Measurements from ENCODE around the gene ZDHHC5.
A peak's percentile ranks its signal among the peaks of the same experiment; 100 is the strongest.

Gene ZDHHC5

GRCh38 chr11:57638811-57639320 lies 29.0 kb upstream of the ZDHHC5 start:
- Mint-ChIP-seq H3K4me1 (ENCODE audit: low read depth) (peaks cover 10% of the 10 kb centered on the region), H3K9me3 (no peaks in the 10 kb centered on the region), H3K27me3 (ENCODE audit: low read depth) (peaks cover 25% of the 10 kb centered on the region), H3K4me3 (peak overlapping the region; percentile 96), H3K36me3 (ENCODE audit: low read depth) (no peaks in the 10 kb centered on the region), H3K27ac (peak overlapping the region; percentile 57)

GRCh38 chr11:57639321-57640067 lies 28.4 kb upstream of the ZDHHC5 start:
- H3K4me1 Mint-ChIP-seq (ENCODE audit: low read depth) = peaks cover 10% of the 10 kb centered on the region
- no peak overlapping the region for H3K27ac Mint-ChIP-seq
- no peaks in the 10 kb centered on the region for H3K9me3 Mint-ChIP-seq
- peaks cover 19% of the 10 kb centered on the region for H3K27me3 Mint-ChIP-seq (ENCODE audit: low read depth)
- peak overlapping the region; percentile 96 for H3K4me3 Mint-ChIP-seq
- no peaks in the 10 kb centered on the region for H3K36me3 Mint-ChIP-seq (ENCODE audit: low read depth)

DNA sequence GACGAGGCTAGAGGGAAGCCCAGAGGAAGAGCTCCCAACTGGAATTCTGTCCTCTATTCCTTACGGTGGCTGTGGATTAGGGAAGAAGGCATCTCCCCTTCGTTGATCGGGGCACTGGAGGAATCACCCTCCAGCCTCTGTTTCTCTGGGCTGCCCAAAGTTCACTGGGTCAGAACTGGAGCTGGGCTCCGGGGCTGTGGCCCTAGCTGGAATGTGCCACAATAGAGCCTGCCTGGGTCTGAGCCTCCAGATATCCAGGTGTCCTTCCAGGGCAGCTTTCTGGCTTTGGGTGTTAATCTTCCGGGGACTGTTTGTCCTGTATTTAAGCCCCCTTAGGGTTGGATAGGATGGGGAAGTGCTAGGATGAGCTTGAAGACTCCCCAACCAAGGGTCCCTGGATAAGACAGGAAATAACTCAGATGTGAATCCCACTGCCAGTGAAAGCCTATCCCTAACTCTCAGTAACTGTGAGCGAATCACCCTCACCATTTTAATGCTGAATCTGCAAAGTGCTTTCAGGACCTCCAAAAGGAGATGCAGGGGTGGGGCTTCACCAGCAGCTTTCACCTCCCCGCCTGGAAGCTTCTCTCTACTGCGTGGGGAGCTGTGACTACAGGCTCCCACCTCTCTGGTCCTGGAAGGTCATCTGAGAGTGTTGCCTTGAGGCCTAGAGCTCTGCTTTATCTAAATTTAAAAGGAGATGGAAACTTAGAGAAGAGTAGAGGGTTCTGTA lies 27.7 kb upstream of the ZDHHC5 start:
- no peaks in the 10 kb centered on the region for H3K9me3 Mint-ChIP-seq
- peaks cover 13% of the 10 kb centered on the region for H3K4me1 Mint-ChIP-seq (ENCODE audit: low read depth)
- peaks cover 14% of the 10 kb centered on the region for H3K27me3 Mint-ChIP-seq (ENCODE audit: low read depth)
- no peak overlapping the region for H3K27ac Mint-ChIP-seq
- H3K4me3 Mint-ChIP-seq = peak overlapping the region; percentile 96
- H3K36me3 Mint-ChIP-seq (ENCODE audit: low read depth) = no peaks in the 10 kb centered on the region

- Mint-ChIP-seq H3K27me3 (ENCODE audit: low read depth) (peaks cover 23% of the 10 kb centered on the region), H3K4me3 (no peak overlapping the region), H3K36me3 (ENCODE audit: low read depth) (no peaks in the 10 kb centered on the region), H3K27ac (no peak overlapping the region), H3K9me3 (no peaks in the 10 kb centered on the region), H3K4me1 (ENCODE audit: low read depth) (peaks cover 17% of the 10 kb centered on the region)
These were observed 26.7 kb upstream of the ZDHHC5 start for GRCh38 chr11:57641011-57641807.

GRCh38 chr11:57643802-57644201 lies 24.1 kb upstream of the ZDHHC5 start:
- peaks cover 42% of the 10 kb centered on the region for H3K27me3 Mint-ChIP-seq (ENCODE audit: low read depth)
- H3K9me3 Mint-ChIP-seq = no peaks in the 10 kb centered on the region
- H3K4me3 Mint-ChIP-seq = no peak overlapping the region
- H3K36me3 Mint-ChIP-seq (ENCODE audit: low read depth) = peaks cover 5% of the 10 kb centered on the region
- H3K27ac Mint-ChIP-seq = no peak overlapping the region
- peaks cover 30% of the 10 kb centered on the region for H3K4me1 Mint-ChIP-seq (ENCODE audit: low read depth)

DNA sequence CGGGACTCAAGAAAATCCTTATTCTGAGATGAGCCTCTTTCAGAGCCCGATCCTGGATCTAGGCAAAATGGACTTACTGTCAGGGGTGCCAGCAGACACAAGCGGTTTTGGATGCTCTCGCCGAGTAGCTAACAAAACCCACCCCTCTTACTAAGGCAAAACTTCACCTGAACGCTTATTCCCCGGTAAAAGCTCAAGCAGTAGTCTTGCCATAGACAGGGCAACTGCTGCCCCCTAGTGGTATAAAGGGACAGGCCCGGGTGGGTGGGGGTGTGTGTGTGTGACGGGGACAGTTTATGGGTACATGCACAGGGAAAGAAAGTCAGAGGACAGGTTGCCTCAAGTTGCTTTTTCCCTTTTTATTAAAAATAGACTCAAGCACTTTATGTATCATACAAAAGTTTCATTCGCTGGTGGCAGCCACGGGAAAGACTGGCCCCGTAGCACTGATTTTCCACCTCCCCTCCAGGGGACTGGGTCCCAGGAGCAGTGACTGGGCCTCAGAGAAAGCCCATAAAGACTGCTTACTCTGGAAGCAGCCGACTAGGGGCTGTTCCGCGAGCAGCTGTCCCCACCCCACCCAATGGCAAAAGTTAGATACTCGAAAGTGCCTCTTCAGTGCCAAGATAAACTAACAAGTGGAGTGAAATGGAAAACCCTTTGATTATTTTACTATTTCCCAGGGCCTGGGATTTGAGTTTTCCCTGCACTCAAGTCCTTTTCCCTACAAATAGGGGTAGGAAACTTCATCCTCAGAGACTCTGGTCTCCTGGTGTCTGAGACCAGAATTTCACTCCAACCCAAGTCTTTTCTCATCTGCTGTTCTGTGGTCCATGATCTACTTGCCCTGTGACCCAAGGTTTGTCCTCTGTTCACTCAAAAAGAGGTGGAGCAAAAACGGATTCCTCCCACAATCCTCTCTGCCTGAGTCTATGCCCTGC lies 22.9 kb upstream of the ZDHHC5 start:
- Mint-ChIP-seq H3K4me3 (no peak overlapping the region), H3K27ac (no peak overlapping the region), H3K4me1 (ENCODE audit: low read depth) (peaks cover 37% of the 10 kb centered on the region), H3K36me3 (ENCODE audit: low read depth) (peaks cover 5% of the 10 kb centered on the region), H3K9me3 (no peaks in the 10 kb centered on the region), H3K27me3 (ENCODE audit: low read depth) (peaks cover 51% of the 10 kb centered on the region)

DNA sequence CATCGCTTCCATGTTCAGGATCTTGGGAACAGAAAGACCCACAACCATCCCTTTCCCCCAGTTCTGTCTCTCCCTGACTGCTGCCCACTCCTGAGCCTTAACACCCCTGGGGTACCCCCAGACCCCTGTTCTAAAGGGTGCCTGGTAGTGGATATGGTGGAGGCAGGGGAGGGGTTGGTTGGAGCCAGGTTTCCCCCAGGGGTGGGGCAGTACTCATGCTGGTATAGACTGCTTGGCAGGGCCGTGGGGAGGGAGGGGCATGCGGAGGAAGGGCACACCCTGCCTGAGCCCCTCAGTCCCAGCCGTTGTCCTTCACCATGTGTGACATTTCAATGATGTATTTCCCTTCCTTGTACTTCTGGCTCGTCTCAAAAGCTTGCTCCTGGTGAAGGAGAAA lies 22.2 kb upstream of the ZDHHC5 start:
- Mint-ChIP-seq H3K36me3 (ENCODE audit: low read depth) (peaks cover 5% of the 10 kb centered on the region), H3K9me3 (no peaks in the 10 kb centered on the region), H3K4me1 (ENCODE audit: low read depth) (peaks cover 41% of the 10 kb centered on the region), H3K27me3 (ENCODE audit: low read depth) (peaks cover 51% of the 10 kb centered on the region), H3K4me3 (no peak overlapping the region), H3K27ac (no peak overlapping the region)

GRCh38 chr11:57646194-57646798 lies 21.6 kb upstream of the ZDHHC5 start:
- H3K4me1 Mint-ChIP-seq (ENCODE audit: low read depth) = peaks cover 41% of the 10 kb centered on the region
- peaks cover 51% of the 10 kb centered on the region for H3K27me3 Mint-ChIP-seq (ENCODE audit: low read depth)
- H3K4me3 Mint-ChIP-seq = no peak overlapping the region

DNA sequence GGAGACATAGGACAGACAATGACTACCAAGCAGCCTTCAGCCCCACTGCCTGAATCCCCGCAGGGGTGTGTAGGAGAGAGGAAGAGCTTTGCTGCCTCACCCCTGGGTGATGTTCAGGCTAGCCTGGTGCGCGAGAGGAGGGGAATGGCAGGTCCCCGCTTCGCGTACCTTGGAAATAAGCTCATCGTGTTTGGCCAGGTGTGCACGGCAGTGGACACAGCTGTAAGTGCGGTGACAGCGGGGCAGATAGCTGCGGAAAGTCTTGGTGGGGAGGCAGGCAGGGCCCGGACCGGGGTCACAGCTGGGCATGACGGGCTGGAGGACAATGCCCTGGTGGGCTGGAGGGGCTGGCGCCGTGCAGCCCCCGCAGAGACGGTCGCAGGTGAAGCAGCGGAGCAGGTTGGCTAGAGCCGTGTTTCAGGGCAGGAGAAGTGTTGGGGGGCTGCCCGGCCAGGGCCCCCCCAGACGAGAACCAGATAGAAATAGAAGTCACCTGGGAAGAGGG lies 21.1 kb upstream of the ZDHHC5 start:
- Mint-ChIP-seq H3K27ac (no peak overlapping the region), H3K36me3 (ENCODE audit: low read depth) (peaks cover 5% of the 10 kb centered on the region), H3K4me3 (no peak overlapping the region), H3K9me3 (no peaks in the 10 kb centered on the region), H3K27me3 (ENCODE audit: low read depth) (peaks cover 51% of the 10 kb centered on the region), H3K4me1 (ENCODE audit: low read depth) (peaks cover 41% of the 10 kb centered on the region)

More at GRCh38 chr11:57646194-57646798, 21.6 kb upstream of the ZDHHC5 start:
- Mint-ChIP-seq H3K36me3 (ENCODE audit: low read depth) (peaks cover 5% of the 10 kb centered on the region), H3K9me3 (no peaks in the 10 kb centered on the region), H3K27ac (no peak overlapping the region)

DNA sequence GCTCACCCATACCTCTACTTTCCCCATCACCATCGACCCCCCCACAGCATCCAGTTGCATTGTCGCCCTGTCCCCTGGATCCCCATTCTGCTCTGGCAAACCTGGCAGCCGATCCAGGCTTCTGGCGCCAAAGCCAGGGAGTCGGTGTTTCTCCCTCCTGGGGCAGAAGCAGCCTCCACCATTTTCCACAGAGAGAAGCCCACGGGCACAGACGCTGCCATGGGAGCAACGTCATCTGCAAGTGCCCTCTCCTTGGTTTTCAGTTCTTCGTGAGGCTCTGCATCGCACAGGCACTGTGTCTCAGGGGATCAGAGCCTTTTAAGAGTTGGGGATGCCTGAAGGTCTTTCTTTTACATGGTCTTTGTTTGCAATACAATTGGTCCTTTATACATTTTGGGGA lies 20.5 kb upstream of the ZDHHC5 start:
- Mint-ChIP-seq H3K4me1 (ENCODE audit: low read depth) (peaks cover 41% of the 10 kb centered on the region), H3K4me3 (no peak overlapping the region), H3K36me3 (ENCODE audit: low read depth) (peaks cover 5% of the 10 kb centered on the region), H3K27me3 (ENCODE audit: low read depth) (peaks cover 51% of the 10 kb centered on the region), H3K27ac (no peak overlapping the region), H3K9me3 (no peaks in the 10 kb centered on the region)

GRCh38 chr11:57647960-57648800 lies 19.7 kb upstream of the ZDHHC5 start:
- peaks cover 47% of the 10 kb centered on the region for H3K4me1 Mint-ChIP-seq (ENCODE audit: low read depth)
- H3K27me3 Mint-ChIP-seq (ENCODE audit: low read depth) = peaks cover 51% of the 10 kb centered on the region
- H3K9me3 Mint-ChIP-seq = no peaks in the 10 kb centered on the region
- H3K4me3 Mint-ChIP-seq = peak overlapping the region; percentile 88
- H3K27ac Mint-ChIP-seq = no peak overlapping the region
- peaks cover 5% of the 10 kb centered on the region for H3K36me3 Mint-ChIP-seq (ENCODE audit: low read depth)

- Mint-ChIP-seq H3K36me3 (ENCODE audit: low read depth) (peaks cover 5% of the 10 kb centered on the region), H3K27ac (peak overlapping the region; percentile 79), H3K4me1 (ENCODE audit: low read depth) (peaks cover 48% of the 10 kb centered on the region), H3K4me3 (peak overlapping the region; percentile 88), H3K9me3 (no peaks in the 10 kb centered on the region), H3K27me3 (ENCODE audit: low read depth) (peaks cover 44% of the 10 kb centered on the region)
These were observed 18.8 kb upstream of the ZDHHC5 start for GRCh38 chr11:57648801-57649735.
